Body of pancreas (tissue), 4 donors: Measurements from ENCODE around the gene SYT9.

Experiments
- POLR2A ChIP-seq, 3 donors: fragments of 450-650 bp; IDR thresholded peaks; one replicate each; pipeline ENCODE4 v1.6.1; 2016; ENCODE audit warnings: antibody characterized with exemption in 3 of 3, mild to moderate bottlenecking in 2 of 3
- TF ChIP-seq, protein P1 (sequence below), 7 experiments: fragments of 450-650 bp in 4 of 7; fragments of 200-600 bp in 3 of 7; sonication (generic) in 3 of 7; IDR thresholded peaks; one replicate each; pipeline ENCODE4 v1.5.1; 2016 to 2019; ENCODE audit warnings: antibody characterized with exemption in 7 of 7

DNA sequence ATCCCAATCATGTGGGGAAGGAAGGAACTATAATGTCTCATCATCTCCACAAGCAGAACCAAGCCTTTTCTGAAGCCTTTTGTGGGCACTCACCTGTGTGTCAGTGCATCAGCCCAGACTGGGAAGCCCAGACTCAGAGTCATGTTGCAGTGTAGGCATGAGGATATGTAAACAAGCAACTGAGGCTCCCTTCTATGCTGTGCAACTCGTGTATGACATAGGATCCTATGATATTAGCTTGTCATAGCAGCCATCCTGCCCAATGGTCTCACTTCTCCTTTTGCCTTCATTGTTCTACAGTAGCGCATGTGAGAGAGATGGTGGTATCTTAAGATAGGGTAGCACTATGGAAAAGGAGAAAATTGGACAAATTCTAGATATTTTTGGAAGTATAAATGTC is 130.2 kb downstream of the SYT9 start:
- no peak for TF ChIP-seq POLR2A (IDR thresholded peaks at IDR 0.05)
- TF ChIP-seq, protein P1, sequence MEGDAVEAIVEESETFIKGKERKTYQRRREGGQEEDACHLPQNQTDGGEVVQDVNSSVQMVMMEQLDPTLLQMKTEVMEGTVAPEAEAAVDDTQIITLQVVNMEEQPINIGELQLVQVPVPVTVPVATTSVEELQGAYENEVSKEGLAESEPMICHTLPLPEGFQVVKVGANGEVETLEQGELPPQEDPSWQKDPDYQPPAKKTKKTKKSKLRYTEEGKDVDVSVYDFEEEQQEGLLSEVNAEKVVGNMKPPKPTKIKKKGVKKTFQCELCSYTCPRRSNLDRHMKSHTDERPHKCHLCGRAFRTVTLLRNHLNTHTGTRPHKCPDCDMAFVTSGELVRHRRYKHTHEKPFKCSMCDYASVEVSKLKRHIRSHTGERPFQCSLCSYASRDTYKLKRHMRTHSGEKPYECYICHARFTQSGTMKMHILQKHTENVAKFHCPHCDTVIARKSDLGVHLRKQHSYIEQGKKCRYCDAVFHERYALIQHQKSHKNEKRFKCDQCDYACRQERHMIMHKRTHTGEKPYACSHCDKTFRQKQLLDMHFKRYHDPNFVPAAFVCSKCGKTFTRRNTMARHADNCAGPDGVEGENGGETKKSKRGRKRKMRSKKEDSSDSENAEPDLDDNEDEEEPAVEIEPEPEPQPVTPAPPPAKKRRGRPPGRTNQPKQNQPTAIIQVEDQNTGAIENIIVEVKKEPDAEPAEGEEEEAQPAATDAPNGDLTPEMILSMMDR (IDR thresholded peaks at IDR 0.05) = no peak
